ENCODE results near the gene PIGQ. TPM values are rescaled to one million over a fixed set of nuclear protein-coding genes. Genes with fewer than 3 reads are reported as not detected.

The PIGQ gene
- total RNA-seq, 4 donors from 2014 or later = 37.4 to 115 (median 56.0) TPM

GRCh38 chr16:534135-534534 lies 35.6 kb upstream of the PIGQ start:
- no peaks in the 10 kb centered on the region for H3K9me3 ChIP-seq
- peak overlapping the region in 3 of 4 donors; percentile 21 to 49 (median 26) for H3K4me3 ChIP-seq
- in situ Hi-C loops (cut with MboI; ENCODE audit: low pct_ligation_motif_present in 1 of 4, low pct_unique_long_range_greater_than_20kb in 1 of 4, low sequenced_read_pairs in 3 of 4) = no loop called here
- H3K36me3 ChIP-seq = no peaks in the 10 kb centered on the region
- no peaks in the 10 kb centered on the region for H3K27me3 ChIP-seq
- peak overlapping the region; percentile 87 to 94 (median 91) for H3K27ac ChIP-seq
- peaks cover 23 to 58% (median 48%) of the 10 kb centered on the region in 4 donors for H3K4me1 ChIP-seq
- intact Hi-C loops (cut with DNase I; ENCODE audit: low total_unique reads) = no loop called here
- 55% methylated on average over 21 of the region's 21 CpGs; no CpG with 5 or more reads in 1 of the 2 donors for WGBS, 2 donors (ENCODE audit: low coverage in 1 of 2)
- DNase-seq = peak; percentile 87
- TF ChIP-seq CTCF (IDR thresholded peaks at IDR 0.05) (no peak), POLR2AphosphoS5 (IDR thresholded peaks at IDR 0.05) (peak; percentile 40 to 61 (median 49)), EP300 (IDR thresholded peaks at IDR 0.05; ENCODE audit: low read depth) (no peak), POLR2A (IDR thresholded peaks at IDR 0.05) (peak; percentile 51)

- intact Hi-C loops (cut with DNase I; ENCODE audit: low total_unique reads) (no loop called here), in situ Hi-C loops (cut with MboI; ENCODE audit: low pct_ligation_motif_present in 1 of 4, low pct_unique_long_range_greater_than_20kb in 1 of 4, low sequenced_read_pairs in 3 of 4) (no loop called here)
- H3K27ac ChIP-seq = peak overlapping the region; percentile 87 to 94 (median 91)
- H3K36me3 ChIP-seq = no peaks in the 10 kb centered on the region
- no peak for DNase-seq
- H3K4me3 ChIP-seq = peak overlapping the region in 3 of 4 donors; percentile 21 to 49 (median 26)
- no peaks in the 10 kb centered on the region for H3K27me3 ChIP-seq
- H3K9me3 ChIP-seq = no peaks in the 10 kb centered on the region
- WGBS, 2 donors (ENCODE audit: low coverage in 1 of 2) = 72% methylated on average over 25 of the region's 27 CpGs; no CpG with 5 or more reads in 1 of the 2 donors
- H3K4me1 ChIP-seq = peaks cover 14 to 50% (median 40%) of the 10 kb centered on the region in 4 donors
- peak in 2 of 3 donors; percentile 61 to 72 for TF ChIP-seq POLR2AphosphoS5 (IDR thresholded peaks at IDR 0.05)
- peak; percentile 64 for TF ChIP-seq POLR2A (IDR thresholded peaks at IDR 0.05)
- TF ChIP-seq CTCF (IDR thresholded peaks at IDR 0.05) = peak in 1 of 5 experiments; percentile 31
- TF ChIP-seq EP300 (IDR thresholded peaks at IDR 0.05; ENCODE audit: low read depth) = no peak
These were observed 34.8 kb upstream of the PIGQ start for GRCh38 chr16:534856-535445.

GRCh38 chr16:535446-536405 lies 34.0 kb upstream of the PIGQ start:
- TF ChIP-seq CTCF (IDR thresholded peaks at IDR 0.05) (no peak), POLR2A (IDR thresholded peaks at IDR 0.05) (peak; percentile 19), EP300 (IDR thresholded peaks at IDR 0.05; ENCODE audit: low read depth) (no peak), POLR2AphosphoS5 (IDR thresholded peaks at IDR 0.05) (peak in 1 of 3 donors; percentile 3)
- intact Hi-C loops (cut with DNase I; ENCODE audit: low total_unique reads) = no loop called here
- no peaks in the 10 kb centered on the region for H3K27me3 ChIP-seq
- no peaks in the 10 kb centered on the region for H3K36me3 ChIP-seq
- in situ Hi-C loops (cut with MboI; ENCODE audit: low pct_ligation_motif_present in 1 of 4, low pct_unique_long_range_greater_than_20kb in 1 of 4, low sequenced_read_pairs in 3 of 4) = no loop called here
- H3K27ac ChIP-seq = peak overlapping the region; percentile 87 to 94 (median 91)
- H3K9me3 ChIP-seq = no peaks in the 10 kb centered on the region
- peak; percentile 89 for DNase-seq
- peaks cover 9 to 42% (median 32%) of the 10 kb centered on the region in 4 donors for H3K4me1 ChIP-seq
- 65 to 100% methylated on average over 1 to 31 of the region's 39 CpGs for WGBS, 2 donors (ENCODE audit: low coverage in 1 of 2)
- H3K4me3 ChIP-seq = no peak overlapping the region

GRCh38 chr16:536746-537145 lies 33.0 kb upstream of the PIGQ start:
- no peaks in the 10 kb centered on the region for H3K9me3 ChIP-seq
- WGBS, 2 donors (ENCODE audit: low coverage in 1 of 2) = 92% methylated on average over 15 of the region's 17 CpGs; no CpG with 5 or more reads in 1 of the 2 donors
- H3K4me3 ChIP-seq = no peak overlapping the region
- H3K27ac ChIP-seq = no peak overlapping the region
- intact Hi-C loops (cut with DNase I; ENCODE audit: low total_unique reads) = no loop called here
- no peak for TF ChIP-seq CTCF (IDR thresholded peaks at IDR 0.05)
- no peaks in the 10 kb centered on the region for H3K36me3 ChIP-seq
- in situ Hi-C loops (cut with MboI; ENCODE audit: low pct_ligation_motif_present in 1 of 4, low pct_unique_long_range_greater_than_20kb in 1 of 4, low sequenced_read_pairs in 3 of 4) = no loop called here
- no peak for DNase-seq
- H3K4me1 ChIP-seq = peaks cover 5 to 32% (median 27%) of the 10 kb centered on the region in 4 donors
- H3K27me3 ChIP-seq = no peaks in the 10 kb centered on the region

Data from transverse colon (tissue), 4 donors.